ENCODE data around the gene RNASEH2B. TPM values are rescaled to one million over a fixed set of nuclear protein-coding genes. Genes with fewer than 3 reads are reported as not detected.
A peak's percentile ranks its signal among the peaks of the same experiment; 100 is the strongest.

RNASEH2B gene
- total RNA-seq, 2 donors from 2014 or later: 37.7 to 44.1 TPM

GRCh38 chr13:50892210-50892944 is 17.2 kb upstream of the RNASEH2B start:
- Mint-ChIP-seq H3K9me3 (no peaks in the 10 kb centered on the region), H3K27ac (no peak overlapping the region), H3K36me3 (ENCODE audit: low read depth) (no peaks in the 10 kb centered on the region), H3K4me3 (no peak overlapping the region), H3K4me1 (peaks cover 1% of the 10 kb centered on the region), H3K27me3 (ENCODE audit: insufficient read depth) (no peaks in the 10 kb centered on the region)
- no peak overlapping the region for H3K4me3 ChIP-seq (ENCODE audit: low read length)
- no peaks in the 10 kb centered on the region for H3K27me3 ChIP-seq (ENCODE audit: control insufficient read depth, insufficient read depth, low read length, poor library complexity, severe bottlenecking)
- H3K9ac ChIP-seq (ENCODE audit: extremely low read depth, low read length, poor library complexity, severe bottlenecking): no peak overlapping the region
- H3K36me3 ChIP-seq (ENCODE audit: control insufficient read depth, insufficient read depth, low read length): no peaks in the 10 kb centered on the region
- WGBS, 2 experiments (ENCODE audit: insufficient coverage in 1 of 2, insufficient read length in 1 of 2): 76 to 80% methylated on average over 3 to 4 of the region's 7 CpGs
- TF ChIP-seq CTCF (conservative IDR thresholded peaks at IDR 0.05): no peak
- H3K4me1 ChIP-seq (ENCODE audit: control insufficient read depth, insufficient read depth, low read length): no peaks in the 10 kb centered on the region
- no peak for DNase-seq
- H3K9me3 ChIP-seq (ENCODE audit: control insufficient read depth, low read length): no peaks in the 10 kb centered on the region
- H3K27ac ChIP-seq (ENCODE audit: low read depth, low read length): no peak overlapping the region

- TF ChIP-seq CTCF (conservative IDR thresholded peaks at IDR 0.05): no peak
- H3K9me3 ChIP-seq (ENCODE audit: control insufficient read depth, low read length): no peaks in the 10 kb centered on the region
- Mint-ChIP-seq H3K36me3 (ENCODE audit: low read depth) (no peaks in the 10 kb centered on the region), H3K4me3 (no peak overlapping the region), H3K4me1 (peaks cover 4% of the 10 kb centered on the region), H3K27ac (no peak overlapping the region), H3K27me3 (ENCODE audit: insufficient read depth) (no peaks in the 10 kb centered on the region), H3K9me3 (no peaks in the 10 kb centered on the region)
- WGBS, 2 experiments (ENCODE audit: insufficient coverage in 1 of 2, insufficient read length in 1 of 2): 66 to 75% methylated on average over 3 to 4 of the region's 4 CpGs
- DNase-seq: no peak
- no peaks in the 10 kb centered on the region for H3K4me1 ChIP-seq (ENCODE audit: control insufficient read depth, insufficient read depth, low read length)
- no peak overlapping the region for H3K9ac ChIP-seq (ENCODE audit: extremely low read depth, low read length, poor library complexity, severe bottlenecking)
- H3K36me3 ChIP-seq (ENCODE audit: control insufficient read depth, insufficient read depth, low read length): no peaks in the 10 kb centered on the region
- H3K27me3 ChIP-seq (ENCODE audit: control insufficient read depth, insufficient read depth, low read length, poor library complexity, severe bottlenecking): no peaks in the 10 kb centered on the region
- H3K27ac ChIP-seq (ENCODE audit: low read depth, low read length): peak overlapping the region; percentile 51
- H3K4me3 ChIP-seq (ENCODE audit: low read length): no peak overlapping the region
Observed at GRCh38 chr13:50893211-50893852, 16.3 kb upstream of the RNASEH2B start.

GRCh38 chr13:50894012-50894411 is 15.6 kb upstream of the RNASEH2B start:
- H3K4me3 Mint-ChIP-seq: no peak overlapping the region
- no peaks in the 10 kb centered on the region for H3K9me3 Mint-ChIP-seq
- TF ChIP-seq CTCF (conservative IDR thresholded peaks at IDR 0.05): no peak
- Histone ChIP-seq H3K4me1 (ENCODE audit: control insufficient read depth, insufficient read depth, low read length) (no peaks in the 10 kb centered on the region), H3K9ac (ENCODE audit: extremely low read depth, low read length, poor library complexity, severe bottlenecking) (no peak overlapping the region), H3K4me3 (ENCODE audit: low read length) (no peak overlapping the region), H3K36me3 (ENCODE audit: control insufficient read depth, insufficient read depth, low read length) (no peaks in the 10 kb centered on the region), H3K27ac (ENCODE audit: low read depth, low read length) (no peak overlapping the region), H3K9me3 (ENCODE audit: control insufficient read depth, low read length) (no peaks in the 10 kb centered on the region), H3K27me3 (ENCODE audit: control insufficient read depth, insufficient read depth, low read length, poor library complexity, severe bottlenecking) (no peaks in the 10 kb centered on the region)
- WGBS, 2 experiments (ENCODE audit: insufficient coverage in 1 of 2, insufficient read length in 1 of 2): 88 to 92% methylated on average over 2 of the region's 2 CpGs
- H3K27ac Mint-ChIP-seq: no peak overlapping the region
- no peak for DNase-seq
- no peaks in the 10 kb centered on the region for H3K36me3 Mint-ChIP-seq (ENCODE audit: low read depth)
- H3K4me1 Mint-ChIP-seq: peaks cover 4% of the 10 kb centered on the region
- H3K27me3 Mint-ChIP-seq (ENCODE audit: insufficient read depth): no peaks in the 10 kb centered on the region

All from endodermal cell (in vitro differentiated cells).